AG04449 (cell line): Measurements from ENCODE around the gene TBP.

Experiments
- CTCF ChIA-PET: fragments of 350-600 bp; formaldehyde crosslinking; extraction: SDS; loops from one replicate; lab custom pipeline; 2021; ENCODE audit warnings: antibody characterized with exemption; lab: Yijun Ruan, JAX
- POLR2A ChIA-PET: fragments of 400-600, 350-600 bp; formaldehyde crosslinking; extraction: SDS; loops from one replicate; lab custom pipeline; 2020; ENCODE audit warnings: antibody characterized with exemption, inconsistent platforms; lab: Yijun Ruan, JAX
- DNase-seq: peaks from one replicate; pipeline ENCODE4 v3.0.0-alpha.2; 2010; ENCODE audit warnings: low read depth, low spot score
- H3K4me3 ChIP-seq: 2 replicates; pipeline ENCODE4 v1.5.1; 2011; ENCODE audit warnings: low read depth, mild to moderate bottlenecking, control low read depth, low read length
- TF ChIP-seq, protein P1 (sequence below): IDR thresholded peaks from one replicate; pipeline ENCODE4 v1.5.1; 2011; ENCODE audit warnings: mild to moderate bottlenecking, moderate library complexity, low read length, control low read depth, inconsistent platforms; ENCODE audit not compliant: insufficient read depth; ENCODE audit errors: missing control alignments

TBP gene

GRCh38 chr6:170552765-170553533 is 1.2 kb upstream of the TBP start, which contains the start of gene PSMB1:
Gene PSMB1 (minus strand): TSS chr6:170553307. CDS start chr6:170553242, 65 bp downstream.
- ChIA-PET POLR2A (interaction anchor here (2.6 kb wide), 1 partner anchor 31 kb away, joined by 11 read pairs; the partner anchor contains the start of gene PDCD2), CTCF (interaction anchor here (1.5 to 1.6 kb wide), 3 partner anchors 15 to 763 kb away, joined by 3 to 8 read pairs (median 4); no protein-coding TSS in a partner anchor)

DNA sequence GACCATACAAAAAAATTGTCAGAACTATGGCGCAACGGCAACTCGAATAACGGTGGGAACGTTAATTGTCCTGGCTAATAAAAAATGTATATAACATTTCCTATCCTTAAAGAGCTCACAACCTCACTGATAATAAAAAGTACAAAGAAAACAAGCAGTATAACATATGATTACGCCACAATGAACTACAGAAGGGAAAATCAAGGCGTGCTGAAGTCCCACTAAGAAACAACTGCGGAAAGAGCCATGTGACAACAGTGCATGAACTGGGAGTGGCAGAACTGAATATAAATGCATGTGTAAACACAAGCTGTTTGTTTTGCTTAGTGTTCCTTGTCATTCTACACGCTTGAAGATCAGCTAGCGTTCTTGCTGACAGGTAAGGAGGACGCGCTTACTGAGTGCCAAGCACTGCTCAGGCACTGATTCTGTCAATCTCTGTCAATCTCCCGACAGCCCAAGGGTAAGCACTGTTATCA is 596 bp upstream of the TBP start:
- DNase-seq = no peak
- ChIA-PET POLR2A (interaction anchor here (0.6 to 2.6 kb wide), 4 partner anchors 8 to 802 kb away, joined by 3 to 11 read pairs (median 4); partner anchors contain the start of genes DYNLT2, ERMARD and PDCD2), CTCF (no interaction called here)
- H3K4me3 ChIP-seq = peak overlapping the region; percentile 90
- TF ChIP-seq, protein P1, sequence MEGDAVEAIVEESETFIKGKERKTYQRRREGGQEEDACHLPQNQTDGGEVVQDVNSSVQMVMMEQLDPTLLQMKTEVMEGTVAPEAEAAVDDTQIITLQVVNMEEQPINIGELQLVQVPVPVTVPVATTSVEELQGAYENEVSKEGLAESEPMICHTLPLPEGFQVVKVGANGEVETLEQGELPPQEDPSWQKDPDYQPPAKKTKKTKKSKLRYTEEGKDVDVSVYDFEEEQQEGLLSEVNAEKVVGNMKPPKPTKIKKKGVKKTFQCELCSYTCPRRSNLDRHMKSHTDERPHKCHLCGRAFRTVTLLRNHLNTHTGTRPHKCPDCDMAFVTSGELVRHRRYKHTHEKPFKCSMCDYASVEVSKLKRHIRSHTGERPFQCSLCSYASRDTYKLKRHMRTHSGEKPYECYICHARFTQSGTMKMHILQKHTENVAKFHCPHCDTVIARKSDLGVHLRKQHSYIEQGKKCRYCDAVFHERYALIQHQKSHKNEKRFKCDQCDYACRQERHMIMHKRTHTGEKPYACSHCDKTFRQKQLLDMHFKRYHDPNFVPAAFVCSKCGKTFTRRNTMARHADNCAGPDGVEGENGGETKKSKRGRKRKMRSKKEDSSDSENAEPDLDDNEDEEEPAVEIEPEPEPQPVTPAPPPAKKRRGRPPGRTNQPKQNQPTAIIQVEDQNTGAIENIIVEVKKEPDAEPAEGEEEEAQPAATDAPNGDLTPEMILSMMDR = no peak

More at GRCh38 chr6:170552765-170553533, 1.2 kb upstream of the TBP start, which contains the start of gene PSMB1:
- DNase-seq = peak; percentile 60
- peak within 1 kb of the TSS; percentile 90 for H3K4me3 ChIP-seq
- TF ChIP-seq, protein P1 = no peak

DNA sequence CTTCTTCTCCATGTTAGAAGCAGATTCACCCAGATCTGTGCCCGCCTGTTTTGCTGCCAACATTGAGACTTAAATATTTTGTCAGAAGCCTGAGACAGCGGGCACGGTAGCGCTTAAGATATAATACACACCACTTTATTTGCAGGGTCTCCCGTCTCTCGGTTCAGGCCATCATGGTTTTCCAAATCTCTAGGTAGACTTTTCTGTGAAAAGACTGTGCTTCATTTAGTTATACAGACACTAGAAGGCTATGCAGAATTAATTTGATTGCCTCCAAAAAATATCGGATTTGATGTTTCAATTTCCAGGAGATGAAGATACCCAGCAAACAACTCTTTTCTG is 598 bp downstream of the TBP start:
- POLR2A ChIA-PET = interaction anchor here (1.2 kb wide), 1 partner anchor 149 kb away, joined by 5 read pairs; no protein-coding TSS in a partner anchor
- H3K4me3 ChIP-seq = peak overlapping the region; percentile 90
- no peak for DNase-seq
- CTCF ChIA-PET = interaction anchor here (1.1 to 2.1 kb wide), 2 partner anchors 29 to 1660 kb away, joined by 3 to 5 read pairs; no protein-coding TSS in a partner anchor
- TF ChIP-seq, protein P1 = no peak

DNA sequence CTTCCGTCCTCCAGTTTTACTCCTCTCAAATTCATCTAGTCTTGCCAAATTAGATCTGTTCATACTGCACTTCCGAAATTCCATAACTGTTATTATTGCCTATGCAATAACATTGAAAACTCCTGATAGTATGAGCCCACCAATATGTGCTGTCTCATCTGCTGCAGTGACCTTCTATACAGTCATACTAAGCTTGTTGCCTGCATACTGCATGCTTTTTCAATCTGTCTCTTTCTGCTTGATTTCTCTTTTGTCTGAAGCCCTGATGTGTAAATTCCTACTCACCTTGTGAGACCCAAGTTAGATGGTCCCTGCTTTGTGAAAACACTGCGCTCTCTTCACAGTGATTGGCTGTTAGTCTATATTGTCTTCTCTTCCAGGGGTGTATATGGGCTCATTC is 1.1 kb downstream of the TBP start:
- TF ChIP-seq, protein P1 = no peak
- CTCF ChIA-PET = interaction anchor here (1.0 to 2.1 kb wide), 2 partner anchors 9 to 28 kb away, joined by 3 to 5 read pairs; no protein-coding TSS in a partner anchor
- no peak for DNase-seq
- peak overlapping the region; percentile 90 for H3K4me3 ChIP-seq
- POLR2A ChIA-PET = interaction anchor here (1.2 kb wide), 1 partner anchor 150 kb away, joined by 5 read pairs; no protein-coding TSS in a partner anchor

DNA sequence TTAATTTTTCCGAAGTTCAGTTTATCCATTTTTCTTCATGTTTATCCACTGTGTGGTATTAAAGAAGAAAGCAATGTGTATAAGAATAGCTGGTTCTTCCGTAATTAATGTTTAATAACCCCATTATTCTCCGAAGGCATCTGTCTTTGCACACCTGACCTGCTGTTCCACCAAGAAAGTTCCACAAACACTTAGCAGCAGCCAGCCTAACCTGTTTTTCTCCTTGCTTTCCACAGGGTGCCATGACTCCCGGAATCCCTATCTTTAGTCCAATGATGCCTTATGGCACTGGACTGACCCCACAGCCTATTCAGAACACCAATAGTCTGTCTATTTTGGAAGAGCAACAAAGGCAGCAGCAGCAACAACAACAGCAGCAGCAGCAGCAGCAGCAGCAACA is 7.4 kb downstream of the TBP start:
- CTCF ChIA-PET = no interaction called here
- POLR2A ChIA-PET = no interaction called here
- TF ChIP-seq, protein P1 = no peak
- DNase-seq = no peak
- H3K4me3 ChIP-seq = no peak overlapping the region
